Liver (tissue), 3 donors: ENCODE data around the gene IGF1R.

Experiments
- EGR1 ChIP-seq, 2 donors: IDR thresholded peaks; 2 replicates each; pipeline ENCODE4 v1.6.1; 2016 to 2018; ENCODE audit warnings: antibody characterized with exemption in 2 of 2, low read depth in 2 of 2
- GABPA ChIP-seq, 2 donors: IDR thresholded peaks in 1 of 2; conservative IDR thresholded peaks in 1 of 2; 2 replicates each; pipeline ENCODE4 v1.6.1; 2016; ENCODE audit warnings: antibody characterized with exemption in 2 of 2, mild to moderate bottlenecking in 1 of 2, moderate library complexity in 1 of 2
- JUND ChIP-seq, 2 donors: IDR thresholded peaks; 2 replicates each; pipeline ENCODE4 v1.6.1; 2016; ENCODE audit warnings: antibody characterized with exemption in 2 of 2
- MAX ChIP-seq: IDR thresholded peaks from 2 replicates; pipeline ENCODE4 v1.6.1; 2016; ENCODE audit warnings: antibody characterized with exemption
- RAD21 ChIP-seq, 2 donors: IDR thresholded peaks; 2 replicates each; pipeline ENCODE4 v1.6.1; 2016; ENCODE audit warnings: antibody characterized with exemption in 2 of 2, mild to moderate bottlenecking in 2 of 2
- REST ChIP-seq: IDR thresholded peaks from 2 replicates; pipeline ENCODE4 v1.6.1; 2016; ENCODE audit warnings: antibody characterized with exemption, mild to moderate bottlenecking
- RXRA ChIP-seq, 2 donors: IDR thresholded peaks; 2 replicates each; pipeline ENCODE4 v1.6.1; 2017 to 2018; ENCODE audit warnings: antibody characterized with exemption in 2 of 2, mild to moderate bottlenecking in 1 of 2
- SP1 ChIP-seq: IDR thresholded peaks from 2 replicates; pipeline ENCODE4 v1.6.1; 2018; ENCODE audit warnings: antibody characterized with exemption, mild to moderate bottlenecking
- TAF1 ChIP-seq: conservative IDR thresholded peaks from 2 replicates; pipeline ENCODE4 v1.6.1; 2016; ENCODE audit warnings: antibody characterized with exemption, mild to moderate bottlenecking
- YY1 ChIP-seq: IDR thresholded peaks from 2 replicates; pipeline ENCODE4 v1.6.1; 2016; ENCODE audit warnings: antibody characterized with exemption, mild to moderate bottlenecking
- TF ChIP-seq, protein P1 (sequence below): fragments of 150-350 bp; IDR thresholded peaks from 2 replicates; pipeline ENCODE4 v1.5.1; 2017; ENCODE audit warnings: improper control_type of control experiment, low read depth, low read length; ENCODE audit not compliant: missing input control
- donor health status: healthy.
- donor health status: healthy.

DNA sequence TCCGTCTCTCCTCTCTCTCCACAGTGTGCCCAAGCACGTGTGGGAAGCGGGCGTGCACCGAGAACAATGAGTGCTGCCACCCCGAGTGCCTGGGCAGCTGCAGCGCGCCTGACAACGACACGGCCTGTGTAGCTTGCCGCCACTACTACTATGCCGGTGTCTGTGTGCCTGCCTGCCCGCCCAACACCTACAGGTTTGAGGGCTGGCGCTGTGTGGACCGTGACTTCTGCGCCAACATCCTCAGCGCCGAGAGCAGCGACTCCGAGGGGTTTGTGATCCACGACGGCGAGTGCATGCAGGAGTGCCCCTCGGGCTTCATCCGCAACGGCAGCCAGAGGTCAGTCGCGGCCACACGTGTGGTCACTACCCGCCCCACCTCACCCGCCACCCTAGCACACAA is 243.0 kb downstream of the IGF1R start:
- TF ChIP-seq, protein P1, sequence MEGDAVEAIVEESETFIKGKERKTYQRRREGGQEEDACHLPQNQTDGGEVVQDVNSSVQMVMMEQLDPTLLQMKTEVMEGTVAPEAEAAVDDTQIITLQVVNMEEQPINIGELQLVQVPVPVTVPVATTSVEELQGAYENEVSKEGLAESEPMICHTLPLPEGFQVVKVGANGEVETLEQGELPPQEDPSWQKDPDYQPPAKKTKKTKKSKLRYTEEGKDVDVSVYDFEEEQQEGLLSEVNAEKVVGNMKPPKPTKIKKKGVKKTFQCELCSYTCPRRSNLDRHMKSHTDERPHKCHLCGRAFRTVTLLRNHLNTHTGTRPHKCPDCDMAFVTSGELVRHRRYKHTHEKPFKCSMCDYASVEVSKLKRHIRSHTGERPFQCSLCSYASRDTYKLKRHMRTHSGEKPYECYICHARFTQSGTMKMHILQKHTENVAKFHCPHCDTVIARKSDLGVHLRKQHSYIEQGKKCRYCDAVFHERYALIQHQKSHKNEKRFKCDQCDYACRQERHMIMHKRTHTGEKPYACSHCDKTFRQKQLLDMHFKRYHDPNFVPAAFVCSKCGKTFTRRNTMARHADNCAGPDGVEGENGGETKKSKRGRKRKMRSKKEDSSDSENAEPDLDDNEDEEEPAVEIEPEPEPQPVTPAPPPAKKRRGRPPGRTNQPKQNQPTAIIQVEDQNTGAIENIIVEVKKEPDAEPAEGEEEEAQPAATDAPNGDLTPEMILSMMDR: no peak
- TF ChIP-seq TAF1: no peak
- no peak for TF ChIP-seq MAX
- TF ChIP-seq REST: no peak
- TF ChIP-seq GABPA (IDR thresholded peaks at IDR 0.05 in 1 of 2, conservative IDR thresholded peaks at IDR 0.05 in 1 of 2): no peak
- TF ChIP-seq RAD21 (IDR thresholded peaks at IDR 0.05): no peak
- TF ChIP-seq SP1: no peak
- no peak for TF ChIP-seq YY1
- TF ChIP-seq JUND (IDR thresholded peaks at IDR 0.05): no peak
- no peak for TF ChIP-seq EGR1 (IDR thresholded peaks at IDR 0.05; ENCODE audit: low read depth in 2 of 2)
- TF ChIP-seq RXRA (IDR thresholded peaks at IDR 0.05): no peak
